ENCODE data around the gene SMIM44.

The SMIM44 gene

DNA sequence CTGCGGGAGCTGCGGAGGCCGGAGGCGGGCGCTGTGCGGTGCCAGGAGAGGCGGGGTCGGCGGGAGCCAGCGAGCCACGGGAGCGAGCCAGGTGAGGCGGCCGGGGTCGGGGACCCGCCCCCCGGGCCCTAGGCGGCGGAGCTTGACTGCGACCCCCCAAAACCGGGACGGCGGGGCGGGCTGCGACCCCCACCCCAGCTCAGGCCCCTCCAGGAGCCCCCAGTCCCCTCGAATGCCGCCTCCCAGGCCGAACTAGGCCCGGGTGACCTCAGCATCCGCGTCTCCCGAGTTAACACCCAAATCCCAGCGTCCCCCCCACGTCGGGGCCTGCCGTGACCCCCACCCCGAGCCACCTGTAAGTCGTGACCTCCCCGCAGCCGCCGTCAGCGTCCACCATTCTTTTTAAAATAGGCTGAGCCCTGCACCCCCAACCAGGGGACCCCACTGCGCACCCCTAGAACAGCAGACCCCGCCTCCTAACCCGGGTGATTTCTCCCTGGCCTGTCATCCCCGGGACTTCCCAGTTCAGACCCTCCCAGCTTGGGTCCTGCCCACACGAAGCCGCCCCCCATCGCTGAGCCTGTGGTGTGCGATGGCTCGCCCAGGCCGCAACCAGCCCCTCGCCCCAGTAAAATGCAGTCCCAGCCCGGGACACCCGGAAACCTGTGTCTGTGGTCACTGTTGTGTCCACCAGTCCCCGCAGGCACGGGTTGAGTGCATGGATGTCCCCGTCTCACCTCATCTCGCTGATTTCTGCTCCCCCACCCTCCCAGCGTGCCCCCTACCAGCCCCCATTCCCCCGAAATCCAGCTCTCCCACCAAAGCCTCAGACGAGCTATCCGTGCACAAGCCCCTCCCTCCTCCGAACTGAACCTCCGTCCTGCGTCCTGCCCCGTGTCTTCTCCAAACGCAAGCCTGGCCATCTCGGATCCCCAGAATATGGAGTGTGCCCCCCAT lies 23.4 kb upstream of the SMIM44 start:
- TF ChIP-seq, protein P1, sequence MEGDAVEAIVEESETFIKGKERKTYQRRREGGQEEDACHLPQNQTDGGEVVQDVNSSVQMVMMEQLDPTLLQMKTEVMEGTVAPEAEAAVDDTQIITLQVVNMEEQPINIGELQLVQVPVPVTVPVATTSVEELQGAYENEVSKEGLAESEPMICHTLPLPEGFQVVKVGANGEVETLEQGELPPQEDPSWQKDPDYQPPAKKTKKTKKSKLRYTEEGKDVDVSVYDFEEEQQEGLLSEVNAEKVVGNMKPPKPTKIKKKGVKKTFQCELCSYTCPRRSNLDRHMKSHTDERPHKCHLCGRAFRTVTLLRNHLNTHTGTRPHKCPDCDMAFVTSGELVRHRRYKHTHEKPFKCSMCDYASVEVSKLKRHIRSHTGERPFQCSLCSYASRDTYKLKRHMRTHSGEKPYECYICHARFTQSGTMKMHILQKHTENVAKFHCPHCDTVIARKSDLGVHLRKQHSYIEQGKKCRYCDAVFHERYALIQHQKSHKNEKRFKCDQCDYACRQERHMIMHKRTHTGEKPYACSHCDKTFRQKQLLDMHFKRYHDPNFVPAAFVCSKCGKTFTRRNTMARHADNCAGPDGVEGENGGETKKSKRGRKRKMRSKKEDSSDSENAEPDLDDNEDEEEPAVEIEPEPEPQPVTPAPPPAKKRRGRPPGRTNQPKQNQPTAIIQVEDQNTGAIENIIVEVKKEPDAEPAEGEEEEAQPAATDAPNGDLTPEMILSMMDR (IDR thresholded peaks at IDR 0.05; ENCODE audit: insufficient read depth, low read depth, low read length, missing control alignments): no peak
- H3K4me3 ChIP-seq (ENCODE audit: low read depth, low read length): peak overlapping the region; percentile 84
- DNase-seq (ENCODE audit: low read depth): peak; percentile 35

DNA sequence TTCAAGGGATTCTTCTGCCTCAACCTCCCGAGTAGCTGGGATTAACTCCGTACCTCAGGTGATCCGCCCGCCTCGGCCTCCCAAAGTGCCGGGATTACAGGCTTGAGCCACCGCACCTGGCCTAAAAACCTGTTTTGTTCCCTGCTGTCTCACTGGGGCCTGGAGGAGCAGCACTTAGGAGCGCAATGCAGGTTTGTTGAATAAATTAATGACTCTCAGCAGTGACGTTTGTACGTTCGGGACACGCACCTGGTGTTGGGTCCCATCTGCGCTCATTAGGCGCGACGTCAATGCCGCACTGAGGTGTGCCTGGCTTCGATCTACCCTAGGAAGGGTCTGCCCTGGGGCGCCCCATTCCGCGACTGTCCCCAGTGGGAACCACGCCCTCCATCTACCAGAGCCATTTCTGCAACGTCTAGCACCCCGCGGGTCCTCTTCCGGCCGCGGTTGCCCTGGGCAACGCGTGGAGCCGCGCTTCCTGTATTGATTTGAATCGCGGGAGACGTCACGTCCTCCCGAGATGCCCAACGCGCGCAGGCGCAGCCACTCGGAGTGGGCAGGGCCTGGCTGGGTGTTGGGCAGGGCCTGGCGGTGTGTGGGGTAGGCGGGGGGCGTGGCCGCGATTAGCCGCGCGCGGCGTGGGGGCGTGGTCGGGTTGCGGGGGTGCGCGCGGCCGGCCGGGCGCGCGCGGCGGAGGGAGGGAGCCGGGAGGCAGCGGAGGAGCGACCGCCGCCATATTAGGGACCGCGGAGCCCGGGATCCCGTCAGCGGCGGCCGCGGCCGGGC lies 22.6 kb upstream of the SMIM44 start, which contains the start of gene FZR1:
FZR1 (plus strand) TSS at position 714 of the 786 bp plus-strand sequence. CDS start 16,679 bp downstream, outside the sequence.
- DNase-seq (ENCODE audit: low read depth): peak; percentile 100
- H3K4me3 ChIP-seq (ENCODE audit: low read depth, low read length): peak within 1 kb of the TSS; percentile 84
- TF ChIP-seq, protein P1 (IDR thresholded peaks at IDR 0.05; ENCODE audit: insufficient read depth, low read depth, low read length, missing control alignments): no peak

DNA sequence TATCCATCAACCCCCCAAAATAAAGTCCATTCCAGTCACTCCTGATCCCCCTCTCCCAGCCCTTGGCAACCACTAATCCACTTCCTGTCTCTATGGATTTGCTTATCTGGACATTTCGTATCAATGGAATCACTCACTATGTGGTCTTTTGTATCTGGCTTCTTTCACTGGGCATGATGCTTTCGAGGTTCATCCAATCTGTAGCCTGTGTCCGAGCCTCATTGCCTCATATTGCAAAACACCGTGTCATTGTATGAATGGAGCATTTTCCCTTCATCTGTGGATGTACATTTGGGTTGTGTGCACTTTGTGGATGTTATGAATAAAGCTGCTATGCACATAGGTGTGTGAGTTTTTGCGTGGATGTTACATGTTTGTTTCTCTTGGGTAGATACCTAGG lies 21.5 kb upstream of the SMIM44 start:
- TF ChIP-seq, protein P1 (IDR thresholded peaks at IDR 0.05; ENCODE audit: insufficient read depth, low read depth, low read length, missing control alignments): no peak
- DNase-seq (ENCODE audit: low read depth): no peak
- H3K4me3 ChIP-seq (ENCODE audit: low read depth, low read length): no peak overlapping the region

DNA sequence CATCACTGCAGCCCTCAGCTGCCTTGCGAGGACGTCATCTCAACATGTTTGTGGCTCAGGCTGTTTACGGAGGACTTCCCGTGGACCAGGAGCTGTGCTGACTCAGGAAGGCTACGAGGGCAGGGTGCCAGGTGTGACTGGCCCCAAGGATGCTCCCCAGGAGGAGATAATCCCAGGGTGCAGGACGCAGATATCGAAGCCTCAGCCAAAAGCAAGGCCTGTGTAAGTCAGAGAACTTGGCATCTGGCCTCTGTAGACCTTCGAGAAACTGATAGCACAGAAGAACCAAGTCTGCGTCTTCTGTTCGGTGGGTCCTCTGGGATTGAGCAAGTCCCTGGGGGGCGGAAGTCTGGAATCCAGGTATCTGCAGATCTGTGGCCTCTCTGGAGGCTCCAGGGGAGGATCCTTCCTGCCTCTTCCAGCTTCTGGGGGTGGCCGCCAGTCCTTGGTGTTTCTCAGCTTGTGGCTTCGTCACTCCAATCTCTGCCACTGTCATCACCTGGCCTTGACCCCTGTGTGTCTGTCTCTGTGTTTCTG lies 19.9 kb upstream of the SMIM44 start:
- no peak for DNase-seq (ENCODE audit: low read depth)
- TF ChIP-seq, protein P1 (IDR thresholded peaks at IDR 0.05; ENCODE audit: insufficient read depth, low read depth, low read length, missing control alignments): no peak

DNA sequence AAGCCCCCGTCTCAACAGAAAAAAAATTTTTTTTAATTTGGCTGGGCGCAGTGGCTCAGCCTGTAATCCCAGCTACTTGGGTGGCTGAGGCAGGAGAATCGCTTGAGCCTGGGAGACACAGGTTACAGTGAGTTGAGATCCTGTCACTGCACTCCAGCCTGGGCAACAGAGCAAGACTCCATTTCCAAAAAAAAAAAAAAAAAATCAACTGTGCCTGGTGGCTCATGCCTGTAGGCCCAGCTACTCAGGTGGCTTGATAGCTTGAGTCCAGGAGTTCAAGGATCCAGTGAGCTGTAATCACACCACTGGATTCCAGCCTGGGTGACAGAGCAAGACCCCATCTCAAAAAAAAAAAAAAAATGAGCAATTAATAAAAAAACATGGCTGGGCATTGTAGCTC lies 18.5 kb upstream of the SMIM44 start:
- DNase-seq (ENCODE audit: low read depth): no peak
- TF ChIP-seq, protein P1 (IDR thresholded peaks at IDR 0.05; ENCODE audit: insufficient read depth, low read depth, low read length, missing control alignments): no peak
- H3K4me3 ChIP-seq (ENCODE audit: low read depth, low read length): no peak overlapping the region

More for the DNA sequence above, 19.9 kb upstream of the SMIM44 start:
- no peak overlapping the region for H3K4me3 ChIP-seq (ENCODE audit: low read depth, low read length)

DNA sequence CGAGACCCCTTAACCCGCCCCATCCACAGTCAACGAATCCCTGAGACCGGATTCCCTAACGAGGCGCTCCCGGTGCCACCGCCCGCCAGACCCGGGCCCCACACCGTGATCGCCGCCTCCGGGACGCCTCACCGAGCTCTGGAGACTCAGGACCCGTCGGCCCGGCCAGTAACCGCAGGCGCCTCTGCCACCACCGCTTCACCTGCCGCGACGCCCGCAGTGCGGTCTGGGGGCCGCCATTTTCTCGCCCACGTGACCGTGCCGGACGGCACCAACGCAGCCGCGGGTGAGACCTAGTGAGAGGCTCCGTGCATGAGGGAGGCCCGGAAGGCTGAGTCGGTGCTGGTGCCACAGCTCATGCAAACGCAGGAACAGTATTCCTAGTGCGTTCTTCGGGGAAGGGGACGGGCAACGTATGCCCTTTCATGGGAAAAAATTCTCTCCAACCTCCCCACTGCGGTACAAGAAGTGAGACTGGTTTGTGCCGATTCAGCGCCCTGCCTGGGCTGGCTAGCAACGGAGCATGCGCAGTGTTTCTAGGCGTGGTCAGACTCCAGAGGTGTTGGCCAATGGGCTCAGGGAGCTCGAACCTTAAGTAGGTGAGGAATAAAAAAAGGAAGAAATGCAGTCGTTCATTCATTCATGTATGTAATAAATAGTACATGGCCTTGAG lies 17.3 kb upstream of the SMIM44 start, which contains the start of gene DOHH:
DOHH (minus strand) TSS at position 246 of the 673 bp plus-strand sequence. CDS start 3,860 bp downstream, outside the sequence.
- TF ChIP-seq, protein P1 (IDR thresholded peaks at IDR 0.05; ENCODE audit: insufficient read depth, low read depth, low read length, missing control alignments): no peak
- DNase-seq (ENCODE audit: low read depth): peak; percentile 99

More for the DNA sequence above, 17.3 kb upstream of the SMIM44 start, which contains the start of gene DOHH:
- H3K4me3 ChIP-seq (ENCODE audit: low read depth, low read length): peak within 1 kb of the TSS; percentile 96
